Right lung (tissue), 5 donors: ENCODE results near the gene PTTG1IP. TPM values are rescaled to one million over a fixed set of nuclear protein-coding genes. Genes with fewer than 3 reads are reported as not detected.
"Not testable (repeated sequence)": the region's sequence is repeated elsewhere in the genome, so short reads cannot be mapped to it uniquely, and the experiment has no call there.

Source experiments
- DNase-seq, 2 donors: peaks; one replicate each; pipeline ENCODE4 v3.0.0-alpha.2; 2013
- polyA plus RNA-seq, 5 donors: library from polyadenylated mRNA; unstranded; fragments of 120-200 nt; gene quantifications; one replicate each; pipeline versions ENCODE4 v1.2.1 to v1.2.3, GENCODE V29; 2013; ENCODE audit warnings: inconsistent platforms in 1 of 5, low replicate concordance in 1 of 5; ENCODE audit not compliant: insufficient read length in 5 of 5, insufficient read depth in 1 of 5

PTTG1IP gene
- polyA plus RNA-seq, 5 donors, result 190 to 221 (median 212) TPM

DNA sequence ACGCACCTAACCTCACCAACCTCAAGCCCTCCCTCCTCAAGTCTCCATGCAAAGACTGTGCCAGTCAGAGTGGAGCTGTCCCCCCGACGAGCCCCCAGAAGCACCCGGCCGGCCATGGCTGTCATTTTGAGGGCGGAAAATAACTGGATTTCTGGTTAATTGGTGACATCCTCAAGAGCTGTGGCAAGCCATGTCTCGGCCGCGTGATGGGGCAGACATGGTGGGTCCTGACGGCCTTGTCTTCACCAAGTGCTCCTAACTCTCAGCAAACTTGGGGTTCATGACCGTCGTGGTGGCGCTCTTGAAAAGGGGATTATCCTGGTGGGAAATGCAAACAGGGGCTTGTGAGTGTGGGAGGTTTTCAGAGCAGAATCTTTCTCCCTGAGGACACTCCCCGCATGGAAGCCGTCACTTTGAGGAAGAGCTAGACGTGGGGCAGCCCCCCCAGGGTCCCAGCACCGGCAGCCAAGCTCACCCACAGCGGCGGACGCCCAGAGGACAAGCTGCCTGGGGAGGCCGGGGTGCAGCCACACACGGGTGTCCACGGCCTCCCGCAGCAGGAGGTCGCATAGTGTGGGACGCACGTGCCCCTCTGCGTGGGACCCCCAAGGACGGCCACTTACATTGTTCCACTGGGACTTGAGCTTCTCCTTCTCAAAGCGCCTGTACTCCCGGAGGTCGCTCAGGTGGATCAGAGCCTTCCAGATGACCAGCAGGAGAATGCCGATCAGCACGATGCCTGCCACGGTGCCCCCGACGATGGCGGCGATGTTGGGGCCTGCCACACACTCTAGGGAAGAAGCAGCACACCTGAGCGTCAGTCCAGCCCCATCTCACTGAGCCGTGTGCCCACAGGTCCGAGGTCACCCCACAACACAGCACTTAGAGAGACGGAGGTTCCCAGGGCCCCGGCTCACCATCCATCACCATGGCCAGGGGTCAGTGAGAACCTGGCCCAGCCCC is 12.9 kb upstream of the PTTG1IP start:
- DNase-seq, result no peak

DNA sequence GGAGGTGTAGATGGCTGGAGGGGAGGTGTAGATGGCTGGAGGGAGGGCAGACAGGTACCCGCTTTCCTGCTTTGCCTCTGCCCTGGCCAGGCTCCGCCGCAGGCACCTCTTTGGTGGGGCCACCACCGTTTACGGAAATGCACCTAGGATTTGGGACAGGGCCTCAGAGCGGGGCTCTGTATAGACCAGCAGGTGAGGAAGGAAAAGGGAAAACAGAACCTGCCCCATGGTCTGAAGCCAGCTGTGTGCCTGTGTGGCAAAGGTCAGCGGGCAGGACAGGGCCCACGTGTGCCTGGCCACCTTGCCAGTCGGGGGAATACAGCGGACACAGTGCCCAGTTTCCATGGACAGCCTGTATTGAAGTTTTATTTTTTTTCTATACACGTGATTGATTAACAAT is 12.1 kb upstream of the PTTG1IP start:
- DNase-seq, result no peak

DNA sequence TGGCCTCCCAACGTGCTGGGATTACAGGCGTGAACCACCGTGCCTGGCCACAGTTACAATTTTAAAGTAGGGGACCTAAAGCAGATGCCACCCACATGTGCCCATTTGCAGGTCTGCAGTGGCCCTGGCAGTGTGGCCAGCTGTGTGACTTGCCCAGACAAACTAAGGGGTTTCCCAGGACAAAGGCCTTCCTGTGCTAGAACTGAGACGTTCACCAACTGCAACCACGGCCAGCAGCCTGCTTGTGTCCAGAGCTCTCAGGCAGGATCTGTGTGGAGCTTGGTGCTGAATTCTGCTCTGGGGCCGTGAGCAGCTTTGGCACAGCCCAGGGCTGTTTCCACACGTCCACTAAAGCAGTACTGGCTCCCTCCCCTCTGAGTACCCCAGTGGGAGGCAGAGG is 10.6 kb upstream of the PTTG1IP start:
- DNase-seq, result no peak

DNA sequence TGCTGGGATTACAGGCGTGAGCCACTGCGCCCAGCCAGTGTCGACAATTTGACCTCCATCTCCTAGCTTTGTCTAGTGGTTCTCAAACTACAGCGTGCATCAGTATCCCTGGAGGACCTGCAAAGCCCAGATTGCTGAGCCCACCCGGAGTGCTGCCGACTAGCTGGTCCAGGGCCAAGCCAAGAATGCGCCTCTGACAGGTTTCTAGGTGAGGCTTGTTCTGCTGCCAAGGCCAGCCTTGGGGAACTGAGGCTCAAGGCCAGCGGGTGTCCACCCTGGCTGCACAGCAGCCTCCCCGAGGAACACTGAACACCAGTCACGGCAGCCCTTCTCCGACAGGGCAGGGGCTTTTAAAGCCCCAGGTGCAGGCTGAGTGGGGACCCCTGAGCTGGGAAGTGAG is 9.8 kb upstream of the PTTG1IP start:
- no peak for DNase-seq

DNA sequence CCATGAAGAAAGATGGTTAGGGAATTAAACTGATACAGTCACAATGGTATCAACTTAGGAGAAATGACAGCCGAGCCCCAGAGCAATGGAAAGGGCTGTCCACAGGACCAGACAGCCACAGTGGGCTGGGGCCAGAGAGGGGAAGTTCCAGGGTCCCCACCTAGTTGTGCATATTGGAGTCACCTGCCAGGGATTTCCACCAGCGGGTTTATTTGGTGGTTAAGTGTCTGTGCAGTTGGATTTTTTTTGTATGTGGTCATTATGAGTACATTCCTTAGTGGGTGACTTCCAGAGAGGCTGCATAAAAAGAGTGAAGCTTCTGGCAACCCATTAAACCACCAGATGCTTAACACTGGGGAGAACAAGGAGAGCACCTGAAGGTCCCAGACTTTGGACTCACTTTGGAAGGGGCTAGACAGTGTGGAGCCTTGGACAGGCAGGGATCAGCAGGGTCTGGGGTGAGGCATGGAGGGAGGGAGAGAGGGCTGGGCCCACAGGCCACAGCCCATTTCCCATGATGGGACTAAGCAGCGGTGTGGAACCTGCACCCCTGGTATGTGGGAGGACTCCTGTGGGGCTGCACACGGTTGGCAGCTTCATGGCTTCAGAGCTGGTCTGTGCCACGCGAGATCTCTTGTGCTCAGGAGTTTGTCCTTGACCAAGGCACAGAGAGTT is 7.8 kb upstream of the PTTG1IP start:
- DNase-seq, result no peak

DNA sequence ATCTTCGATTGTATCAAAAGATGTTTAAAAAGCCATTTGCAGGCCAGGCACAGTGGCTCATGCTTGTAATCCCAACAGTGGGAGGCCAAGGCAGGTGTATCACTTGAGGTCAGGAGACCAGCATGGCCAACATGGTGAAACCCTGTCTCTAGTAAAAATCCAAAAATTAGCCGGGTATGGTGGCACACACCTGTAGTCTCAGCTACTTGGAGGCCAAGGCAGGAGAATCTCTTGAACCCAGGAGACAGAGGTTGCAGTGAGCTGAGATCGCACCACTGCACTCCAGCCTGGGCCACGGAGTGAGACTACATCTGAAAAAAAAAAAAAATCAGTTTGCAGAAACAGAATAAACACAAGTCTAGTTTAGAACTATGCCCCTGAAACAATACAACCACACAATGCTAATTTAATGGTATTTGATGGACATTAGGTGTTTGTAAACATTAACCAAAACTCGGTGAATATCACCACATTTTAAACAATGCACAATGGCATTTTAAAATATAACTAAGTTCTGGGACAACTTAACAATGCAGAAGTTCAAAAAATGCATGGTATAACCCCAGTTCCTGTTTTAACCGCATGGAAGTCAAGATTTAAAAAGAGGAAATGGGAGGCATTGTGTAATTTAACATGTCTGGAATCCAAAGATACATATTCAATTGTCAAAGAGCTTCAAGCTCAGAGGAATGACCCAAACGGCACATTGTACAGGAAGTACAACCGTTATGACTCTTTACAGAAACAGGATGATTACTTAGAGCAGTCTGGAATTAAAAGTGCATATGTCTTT is 7.1 kb upstream of the PTTG1IP start:
- no peak for DNase-seq

DNA sequence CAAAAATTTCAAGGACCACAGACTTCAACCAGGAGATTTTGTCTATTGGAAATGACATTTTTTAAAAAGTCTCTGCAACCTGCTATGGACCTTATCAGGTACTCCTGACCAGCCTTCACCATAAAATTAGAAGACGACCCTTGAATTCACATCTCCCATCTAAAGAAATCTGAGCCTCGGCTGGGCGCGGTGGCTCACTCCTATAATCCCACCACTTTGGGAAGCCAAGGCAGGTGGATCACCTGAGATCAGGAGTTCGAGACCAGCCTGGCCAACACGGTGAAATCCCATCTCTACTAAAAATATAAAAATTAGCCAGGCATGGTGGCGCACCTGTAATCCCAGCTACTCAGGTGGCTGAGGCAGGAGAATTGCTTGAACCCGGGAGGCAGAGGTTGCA is 5.7 kb upstream of the PTTG1IP start:
- not testable (repeated sequence) for DNase-seq

DNA sequence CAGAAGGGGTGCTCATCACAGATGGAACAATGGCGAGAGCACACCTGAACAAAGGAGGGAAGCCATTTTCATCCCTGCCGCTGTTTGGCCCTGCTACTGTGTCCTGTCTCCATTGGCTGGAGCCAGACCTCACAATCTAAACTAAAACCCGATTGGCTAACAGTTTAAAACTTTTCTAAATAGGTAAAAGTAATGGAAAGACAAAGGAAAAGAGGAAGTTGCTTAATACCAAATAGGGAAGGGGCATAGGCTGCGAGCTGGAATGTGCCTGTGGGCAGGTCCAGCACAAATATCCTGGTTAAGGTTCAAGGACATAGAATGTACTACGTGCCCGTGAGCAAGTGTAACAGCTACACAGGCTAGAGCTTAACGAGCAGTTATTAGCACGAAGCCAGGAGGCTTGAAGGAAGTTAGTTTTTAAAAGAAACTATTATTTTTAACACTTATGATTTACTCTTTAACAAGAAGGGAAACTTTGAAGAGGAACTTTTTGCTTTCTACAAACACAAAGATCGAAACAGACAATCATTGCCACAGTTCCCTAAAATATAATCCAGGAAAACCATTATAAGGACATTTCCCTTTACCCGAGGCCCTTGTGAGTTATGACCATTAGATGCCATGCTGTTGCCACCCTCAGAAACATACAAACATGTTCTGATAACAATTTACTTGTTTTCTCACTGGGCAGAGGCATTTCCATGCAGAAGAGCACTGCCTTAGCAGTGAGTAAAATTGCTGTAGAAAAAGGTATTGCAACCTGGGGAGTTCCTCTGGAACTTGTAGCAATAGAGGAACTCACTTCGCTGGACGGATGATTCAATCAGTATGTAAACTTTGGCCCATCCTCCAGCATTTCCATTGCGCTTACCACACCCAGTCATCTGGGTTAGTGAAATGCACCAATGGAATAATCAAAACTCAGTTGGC is 4.8 kb upstream of the PTTG1IP start:
- DNase-seq, result no peak

DNA sequence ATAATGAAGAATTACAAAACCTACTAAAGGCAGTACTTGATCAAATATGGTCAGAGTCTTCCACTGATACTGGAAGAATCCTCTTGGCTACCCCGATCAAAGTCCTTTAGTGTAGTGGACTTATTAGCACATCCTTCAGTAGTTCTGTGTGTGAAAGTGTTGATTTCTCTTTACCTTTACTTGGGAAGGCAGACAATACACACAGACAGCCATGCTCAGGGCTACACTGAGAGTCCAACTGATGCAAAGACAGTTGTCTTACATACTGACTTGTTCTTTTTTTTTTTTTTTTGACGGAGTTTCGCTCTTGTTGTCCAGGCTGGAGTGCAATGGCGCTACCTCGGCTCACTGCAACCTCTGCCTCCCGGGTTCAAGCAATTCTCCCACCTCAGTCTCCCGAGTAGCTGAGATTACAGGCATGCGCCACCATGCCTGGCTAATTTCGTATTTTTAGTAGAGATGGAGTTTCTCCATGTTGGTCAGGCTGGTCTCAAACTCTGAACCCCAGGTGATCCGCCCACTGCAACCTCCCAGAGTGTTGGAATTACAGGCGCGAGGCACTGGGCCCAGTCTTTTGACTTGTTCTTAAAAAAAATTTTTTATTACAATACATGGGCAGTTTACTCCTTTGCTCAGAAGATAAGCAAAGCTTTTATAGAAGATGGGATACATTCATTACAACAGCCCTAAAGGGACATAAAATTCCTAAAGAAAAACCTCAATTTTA is 3.5 kb upstream of the PTTG1IP start:
- no peak for DNase-seq

DNA sequence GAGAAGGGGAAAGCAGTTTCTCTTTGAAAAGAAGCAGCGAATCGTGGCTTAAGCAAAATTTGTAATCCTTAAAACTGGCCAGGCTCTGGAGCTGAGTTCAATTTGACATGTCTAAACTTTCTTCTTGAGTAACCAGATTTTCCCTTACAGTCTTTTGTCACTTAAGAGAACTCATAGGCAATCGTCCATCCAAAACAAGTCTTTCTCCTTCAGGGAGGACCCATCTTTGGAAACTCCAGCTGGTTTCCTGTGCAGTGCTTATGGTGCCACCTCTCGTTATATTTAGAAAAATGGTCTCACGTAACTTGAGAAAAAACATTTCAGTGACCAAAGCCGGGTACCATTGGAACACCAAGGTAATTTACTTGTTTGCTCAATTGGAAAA is 1.8 kb upstream of the PTTG1IP start:
- no peak for DNase-seq

DNA sequence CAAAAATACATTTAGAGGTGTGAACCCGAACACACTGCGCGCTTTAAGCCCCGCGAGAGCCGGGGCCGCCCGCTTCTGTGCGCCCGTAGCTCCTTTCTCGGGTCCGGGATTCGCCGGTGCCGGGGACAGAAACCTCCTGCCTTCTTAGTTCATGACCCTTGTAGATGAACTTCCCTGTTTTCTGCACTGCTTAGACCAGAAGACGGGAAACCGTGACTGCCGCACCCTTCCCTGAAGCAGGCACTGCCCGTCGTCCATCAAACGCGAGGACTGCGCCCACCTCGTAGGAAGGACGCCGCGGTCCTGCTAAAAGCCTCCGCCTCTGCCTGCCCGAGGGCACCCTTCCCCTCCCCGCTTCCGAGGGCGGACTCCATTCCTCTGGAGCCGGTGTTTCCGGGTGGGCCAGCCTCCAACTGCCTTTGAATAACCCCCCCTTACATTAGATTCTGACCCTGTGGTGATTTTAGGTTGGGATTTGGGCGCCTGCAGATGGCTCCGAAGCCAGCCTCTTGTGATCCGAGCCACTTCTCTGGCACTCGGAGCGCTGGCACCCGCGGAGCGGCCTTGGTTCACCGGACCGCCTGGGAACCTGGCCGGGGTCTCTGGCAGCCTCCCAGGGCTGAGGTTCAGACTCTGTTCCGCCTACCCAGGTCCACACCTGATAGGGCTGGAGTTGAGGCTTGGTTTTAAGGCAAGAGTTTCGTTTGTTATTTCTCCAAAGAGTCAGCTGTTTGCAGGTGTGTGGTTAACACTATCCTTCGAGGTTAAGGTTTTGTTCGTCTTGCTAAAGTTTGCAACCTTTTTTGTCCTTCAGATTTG is 1.2 kb upstream of the PTTG1IP start:
- peak in 1 of 2 donors; percentile 34 for DNase-seq

DNA sequence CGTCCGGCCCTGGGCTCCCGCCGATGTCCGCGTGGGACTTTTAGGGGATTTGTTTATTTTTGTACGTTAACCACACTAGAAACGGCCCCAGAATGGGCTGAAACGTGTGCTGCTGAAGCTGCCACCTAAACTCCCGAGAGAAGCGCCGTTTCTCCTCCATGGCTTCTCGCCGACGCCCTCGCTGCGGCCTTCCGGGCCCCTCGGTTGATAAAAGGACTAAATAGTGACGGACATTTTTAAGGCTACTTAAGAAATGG is 678 bp upstream of the PTTG1IP start:
- DNase-seq, result no peak

DNA sequence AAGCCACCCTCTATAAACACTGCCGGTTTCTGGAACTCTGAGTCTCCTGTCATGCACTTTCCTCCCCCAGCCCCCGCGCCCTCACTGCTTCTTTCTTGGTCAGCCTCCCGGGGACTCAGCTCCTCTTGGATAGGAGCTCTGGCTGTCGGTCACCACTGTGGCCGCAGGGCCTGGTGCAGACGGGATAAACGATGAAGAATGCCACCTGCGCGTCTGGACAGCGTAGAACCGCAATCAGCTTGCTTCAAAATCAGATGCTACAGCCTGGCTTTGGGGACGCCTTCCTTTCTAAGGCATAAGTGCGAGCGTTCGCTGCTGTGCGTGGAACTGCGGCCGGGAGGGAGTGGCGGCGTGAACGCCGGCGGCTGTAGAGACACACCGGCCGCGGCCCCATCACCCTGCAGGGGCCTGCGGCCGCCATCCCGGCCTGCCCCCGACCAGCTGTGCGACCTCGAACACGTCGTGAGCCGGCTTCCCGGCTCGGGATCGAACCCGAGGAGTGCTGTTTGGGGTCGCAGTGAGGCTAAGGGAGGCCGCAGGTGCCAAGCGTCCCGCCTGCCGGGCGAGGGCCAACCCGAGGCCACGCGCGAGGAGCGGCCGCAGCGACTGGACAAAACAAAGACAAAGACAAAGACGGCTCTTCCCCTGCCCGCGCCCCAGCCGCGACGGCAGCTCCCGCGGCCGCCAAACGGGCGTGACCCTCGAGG is 688 bp downstream of the PTTG1IP start:
- no peak for DNase-seq

DNA sequence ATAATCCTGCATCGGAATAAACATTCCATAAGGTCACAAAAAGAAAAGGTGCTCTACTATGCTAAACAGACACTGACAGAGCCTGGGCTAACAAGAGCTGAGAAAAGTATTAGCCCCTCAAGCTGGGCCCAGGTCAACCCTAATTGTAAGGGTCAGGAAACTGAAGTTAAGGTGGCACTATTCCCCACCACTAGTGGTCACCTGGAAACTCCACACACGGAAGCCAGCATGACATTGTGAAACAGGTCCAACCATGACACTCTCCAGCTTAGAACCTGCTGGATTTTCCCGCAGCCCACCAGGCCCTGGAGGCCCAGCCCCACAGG is 1.2 kb downstream of the PTTG1IP start:
- no peak for DNase-seq

DNA sequence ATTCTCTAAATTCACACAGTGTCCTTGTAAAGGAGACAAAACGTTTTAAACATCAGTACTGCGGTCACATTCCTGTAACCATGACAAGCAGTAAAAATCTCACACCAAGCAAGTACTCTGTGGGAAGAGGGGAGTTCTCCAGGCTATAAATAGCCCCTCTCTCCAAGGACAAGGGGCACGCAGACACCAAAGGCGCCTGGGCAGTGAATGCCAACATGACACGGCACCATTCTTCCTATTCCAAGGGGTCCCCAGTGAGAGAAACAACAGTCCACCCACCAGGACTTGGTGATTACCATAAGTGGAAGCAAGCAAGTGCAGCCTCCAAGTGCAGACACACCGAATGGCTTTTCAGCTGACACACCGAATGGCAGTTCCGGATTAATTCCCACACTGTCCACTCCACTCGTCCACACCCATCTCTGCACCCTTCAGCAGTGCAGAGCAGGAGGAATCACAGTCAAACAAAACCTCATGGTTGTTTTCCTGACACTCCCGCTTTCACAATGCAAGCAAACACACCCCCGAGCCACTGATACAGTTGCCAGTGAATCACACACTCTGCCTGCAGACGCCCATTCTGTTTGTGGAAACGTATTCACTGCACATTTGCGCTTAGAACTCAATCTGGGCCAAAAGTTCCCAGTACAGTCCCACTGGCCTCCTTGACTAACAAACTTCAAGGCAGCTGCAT is 1.8 kb downstream of the PTTG1IP start:
- no peak for DNase-seq

DNA sequence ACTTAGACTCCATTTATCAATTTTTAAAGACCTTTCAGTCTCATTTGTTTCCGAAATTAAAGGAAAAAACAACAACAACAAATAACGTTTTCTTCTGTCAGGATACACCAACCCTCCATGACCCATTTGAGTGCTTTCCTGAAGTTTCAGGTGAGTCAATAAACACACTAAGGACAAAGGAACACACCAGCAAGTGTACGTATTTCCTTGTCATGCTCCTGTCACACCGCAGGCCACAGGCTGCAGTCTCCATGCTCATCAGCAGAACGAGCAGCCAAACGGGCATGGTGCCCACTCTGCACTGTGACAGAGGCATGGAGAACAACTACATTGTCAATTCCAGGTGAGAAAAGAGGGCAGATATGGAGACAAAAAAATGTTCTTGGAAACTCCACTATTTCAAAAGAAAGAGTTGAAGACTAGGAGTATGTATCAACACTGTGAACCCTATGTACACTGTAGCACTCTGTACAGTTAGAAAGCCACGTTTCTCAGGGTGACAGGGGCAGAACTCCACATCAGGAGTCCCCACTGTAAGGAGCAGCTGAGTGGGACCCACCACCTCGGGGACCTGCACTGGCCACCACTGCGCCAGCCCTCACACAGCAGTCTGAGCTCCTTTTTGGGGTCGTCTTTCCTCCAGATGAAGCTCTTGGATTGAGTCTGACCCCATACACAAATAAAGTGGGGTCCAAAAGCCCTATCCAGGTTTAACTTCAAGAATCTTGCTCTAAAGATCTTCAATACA is 2.6 kb downstream of the PTTG1IP start:
- DNase-seq, result no peak

DNA sequence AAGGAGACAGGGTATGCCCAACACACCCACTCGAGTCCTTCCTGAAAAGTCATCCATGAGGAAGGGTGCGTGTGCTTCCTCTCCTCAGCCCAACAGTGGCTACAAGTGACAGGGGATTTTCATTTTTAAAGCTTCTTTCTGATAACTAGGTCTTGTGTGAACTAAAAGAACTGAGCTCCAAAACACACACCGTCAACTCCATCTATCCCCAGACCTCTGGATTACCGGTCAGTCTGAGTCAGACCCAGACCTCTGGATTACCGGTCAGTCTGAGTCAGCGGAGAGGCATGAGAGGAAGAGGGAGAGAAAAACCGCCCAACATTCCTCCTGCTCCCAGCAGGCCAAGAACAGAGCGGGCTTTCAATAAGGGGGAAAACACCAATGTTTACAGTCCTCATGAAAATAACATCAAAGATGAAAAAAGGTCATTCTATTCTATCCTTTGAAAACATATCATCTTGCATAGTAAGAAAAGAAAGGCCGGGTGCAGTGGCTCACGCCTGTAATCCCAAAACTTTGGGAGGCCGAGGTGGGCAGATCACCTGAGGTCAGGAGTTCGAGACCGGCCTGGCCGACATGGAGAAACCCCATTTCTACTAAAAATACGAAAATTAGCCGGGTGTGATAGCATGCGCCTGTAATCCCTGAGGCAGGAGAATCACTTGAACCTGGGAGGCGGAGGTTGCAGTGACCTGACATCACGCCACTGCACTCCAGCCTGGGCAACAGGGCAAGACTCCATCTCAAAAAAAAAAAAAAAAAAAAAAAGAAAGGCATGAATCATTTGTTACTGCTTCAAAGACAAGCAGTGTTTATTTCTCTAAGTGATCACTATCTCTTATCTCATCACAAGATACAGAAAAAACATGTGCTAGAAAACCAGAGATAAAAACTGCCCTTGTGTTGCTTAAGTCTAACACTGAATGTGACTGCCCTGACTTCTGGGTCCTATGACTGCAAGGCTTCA is 3.4 kb downstream of the PTTG1IP start:
- no peak for DNase-seq
